Stomach (tissue), 19 donors: ENCODE measurements around the gene MRPS15. TPM values are rescaled to one million over a fixed set of nuclear protein-coding genes. Genes with fewer than 3 reads are reported as not detected.

Source experiments
- DNase-seq, 2 donors: peaks; one replicate each; pipeline versions ENCODE4 v3.0.0 to v3.0.0-alpha.2; 2013 to 2019
- H3K27ac ChIP-seq, 5 donors: fragments of 200-600 bp in 4 of 5; sonication (generic) in 4 of 5; one replicate each; pipeline ENCODE4 v1.5.1; 2013 to 2019; ENCODE audit warnings: mild to moderate bottlenecking in 1 of 5, moderate library complexity in 1 of 5
- H3K27me3 ChIP-seq, 3 donors: fragments of 200-600 bp; sonication (generic); one replicate each; pipeline ENCODE4 v1.5.1; 2017 to 2019; ENCODE audit warnings: mixed run types in 1 of 3
- H3K36me3 ChIP-seq, 4 donors: fragments of 200-600 bp; sonication (generic); 1 replicate in 3 of 4; 2 replicates in 1 of 4; pipeline ENCODE4 v1.5.1; 2016 to 2019
- H3K4me1 ChIP-seq, 4 donors: fragments of 200-600 bp; sonication (generic); one replicate each; pipeline ENCODE4 v1.5.1; 2016 to 2019
- H3K4me3 ChIP-seq, 4 donors: fragments of 200-600 bp; sonication (generic) in 3 of 4; one replicate each; pipeline ENCODE4 v1.5.1; 2016 to 2019; ENCODE audit warnings: mild to moderate bottlenecking in 1 of 4
- H3K9me3 ChIP-seq, 4 donors: fragments of 200-600 bp; sonication (generic); one replicate each; pipeline ENCODE4 v1.5.1; 2016 to 2019
- CTCF ChIP-seq, 7 experiments: fragments of 450-650 bp in 4 of 7; fragments of 200-600 bp in 3 of 7; sonication (generic) in 3 of 7; IDR thresholded peaks; one replicate each; pipeline ENCODE4 v1.5.1; 2016 to 2019; ENCODE audit warnings: antibody characterized with exemption in 7 of 7, control low read depth in 2 of 7, mild to moderate bottlenecking in 1 of 7
- EP300 ChIP-seq: sonication (generic); formaldehyde crosslinking; IDR thresholded peaks from one replicate; pipeline ENCODE4 v1.6.1; 2017; ENCODE audit warnings: antibody characterized with exemption
- POLR2A ChIP-seq, 4 donors: fragments of 450-650 bp; IDR thresholded peaks; one replicate each; pipeline ENCODE4 v1.6.1; 2016; ENCODE audit warnings: antibody characterized with exemption in 4 of 4, control low read depth in 2 of 4, mild to moderate bottlenecking in 1 of 4, moderate library complexity in 1 of 4
- POLR2AphosphoS5 ChIP-seq, 3 donors: sonication (generic); formaldehyde crosslinking; IDR thresholded peaks; one replicate each; pipeline ENCODE4 v1.6.1; 2016; ENCODE audit warnings: antibody characterized with exemption in 3 of 3
- WGBS, 5 donors: extraction: QIAGEN DNeasy Blood & Tissue Kit in 3 of 5; methylation state at CpG; one replicate each; pipeline versions ENCODE4 v1.1.5 to v1.1.7; 2013 to 2018; 5-methylcytosine and 5-hydroxymethylcytosine counted together
- intact Hi-C: fragments of 100-400 bp; cut with DNase I; formaldehyde crosslinking; loops from one replicate; pipeline ENCODE4 v1.15.1; 2023; ENCODE audit warnings: low total_unique reads
- long read RNA-seq, 10 donors: transcript quantifications; one replicate each; lab custom pipeline, GENCODE V29; 2026
- polyA plus RNA-seq, 3 donors: library from polyadenylated mRNA; stranded (reverse); fragments of 200-250 nt; gene quantifications; one replicate each; pipeline ENCODE4 v1.2.3, GENCODE V29; 2013
- total RNA-seq, 5 donors: library from RNA; depleted of rRNA; stranded (reverse); fragments of >200 nt; gene quantifications; one replicate each; pipeline versions ENCODE4 v1.1.0 to v1.2.3, GENCODE V29; 2014 to 2016
- donor health status: healthy with polysubstance abuse.
- donor health status: Bipolar disorder and iron deficiency.
- donor health status: healthy.

MRPS15 gene
- total RNA-seq, result 100 to 1,000 TPM in 1 of 5 donors, 10 to 100 TPM in 4; 21.9 to 110 (median 33.8) TPM
- polyA plus RNA-seq, result 100 to 1,000 TPM; 152 to 163 (median 161) TPM
- long read RNA-seq, donor 1, transcript MRPS15-201 (8 exons, 1,006 nt), result minor isoform, 8 of 38 reads
- long read RNA-seq, donor 1, transcript MRPS15-203 (2 exons, 533 nt), result major isoform, 30 of 38 reads
- long read RNA-seq, donor 1, partial matches to known transcripts, result 0 of 38 reads
- long read RNA-seq, donor 1, other reads (novel, unspliced or antisense), result 0 of 38 reads
- long read RNA-seq, donor 2, transcript MRPS15-203 (2 exons, 533 nt), result major isoform, 20 of 38 reads
- long read RNA-seq, donor 2, transcript MRPS15-201 (8 exons, 1,006 nt), result minor isoform, 15 of 38 reads
- long read RNA-seq, donor 2, partial matches to known transcripts, result 0 of 38 reads
- long read RNA-seq, donor 2, other reads (novel, unspliced or antisense), result 0 of 38 reads
- long read RNA-seq, donor 3, transcript MRPS15-203 (2 exons, 533 nt), result major isoform, 32 of 52 reads
- long read RNA-seq, donor 3, transcript MRPS15-201 (8 exons, 1,006 nt), result minor isoform, 18 of 52 reads
- long read RNA-seq, donor 3, partial matches to known transcripts, result 0 of 52 reads
- long read RNA-seq, donor 3, other reads (novel, unspliced or antisense), result 0 of 52 reads
- long read RNA-seq, donor 4, transcript MRPS15-203 (2 exons, 533 nt), result major isoform, 6 of 7 reads
- long read RNA-seq, donor 4, partial matches to known transcripts, result 0 of 7 reads
- long read RNA-seq, donor 4, other reads (novel, unspliced or antisense), result 0 of 7 reads
- long read RNA-seq, donor 5, transcript MRPS15-201 (8 exons, 1,006 nt), result minor isoform, 16 of 43 reads
- long read RNA-seq, donor 5, transcript MRPS15-203 (2 exons, 533 nt), result major isoform, 22 of 43 reads
- long read RNA-seq, donor 5, partial matches to known transcripts, result 5 of 43 reads
- long read RNA-seq, donor 5, other reads (novel, unspliced or antisense), result 0 of 43 reads
- long read RNA-seq, donor 6, result 0 reads
- long read RNA-seq, donor 7, transcript MRPS15-203 (2 exons, 533 nt), result major isoform, 28 of 49 reads
- long read RNA-seq, donor 7, transcript MRPS15-201 (8 exons, 1,006 nt), result minor isoform, 19 of 49 reads
- long read RNA-seq, donor 7, partial matches to known transcripts, result 0 of 49 reads
- long read RNA-seq, donor 7, other reads (novel, unspliced or antisense), result 0 of 49 reads
- long read RNA-seq, donor 8, transcript MRPS15-203 (2 exons, 533 nt), result major isoform, 46 of 72 reads
- long read RNA-seq, donor 8, transcript MRPS15-201 (8 exons, 1,006 nt), result minor isoform, 25 of 72 reads
- long read RNA-seq, donor 8, partial matches to known transcripts, result 0 of 72 reads
- long read RNA-seq, donor 8, other reads (novel, unspliced or antisense), result 0 of 72 reads
- long read RNA-seq, donor 9, transcript MRPS15-203 (2 exons, 533 nt), result major isoform, 36 of 60 reads
- long read RNA-seq, donor 9, transcript MRPS15-204 (3 exons, 2,127 nt), result minor isoform, 5 of 60 reads
- long read RNA-seq, donor 9, transcript MRPS15-201 (8 exons, 1,006 nt), result minor isoform, 19 of 60 reads
- long read RNA-seq, donor 9, partial matches to known transcripts, result 0 of 60 reads
- long read RNA-seq, donor 9, other reads (novel, unspliced or antisense), result 0 of 60 reads
- long read RNA-seq, donor 10, transcript MRPS15-201 (8 exons, 1,006 nt), result minor isoform, 7 of 20 reads
- long read RNA-seq, donor 10, transcript MRPS15-203 (2 exons, 533 nt), result major isoform, 13 of 20 reads
- long read RNA-seq, donor 10, partial matches to known transcripts, result 0 of 20 reads
- long read RNA-seq, donor 10, other reads (novel, unspliced or antisense), result 0 of 20 reads

DNA sequence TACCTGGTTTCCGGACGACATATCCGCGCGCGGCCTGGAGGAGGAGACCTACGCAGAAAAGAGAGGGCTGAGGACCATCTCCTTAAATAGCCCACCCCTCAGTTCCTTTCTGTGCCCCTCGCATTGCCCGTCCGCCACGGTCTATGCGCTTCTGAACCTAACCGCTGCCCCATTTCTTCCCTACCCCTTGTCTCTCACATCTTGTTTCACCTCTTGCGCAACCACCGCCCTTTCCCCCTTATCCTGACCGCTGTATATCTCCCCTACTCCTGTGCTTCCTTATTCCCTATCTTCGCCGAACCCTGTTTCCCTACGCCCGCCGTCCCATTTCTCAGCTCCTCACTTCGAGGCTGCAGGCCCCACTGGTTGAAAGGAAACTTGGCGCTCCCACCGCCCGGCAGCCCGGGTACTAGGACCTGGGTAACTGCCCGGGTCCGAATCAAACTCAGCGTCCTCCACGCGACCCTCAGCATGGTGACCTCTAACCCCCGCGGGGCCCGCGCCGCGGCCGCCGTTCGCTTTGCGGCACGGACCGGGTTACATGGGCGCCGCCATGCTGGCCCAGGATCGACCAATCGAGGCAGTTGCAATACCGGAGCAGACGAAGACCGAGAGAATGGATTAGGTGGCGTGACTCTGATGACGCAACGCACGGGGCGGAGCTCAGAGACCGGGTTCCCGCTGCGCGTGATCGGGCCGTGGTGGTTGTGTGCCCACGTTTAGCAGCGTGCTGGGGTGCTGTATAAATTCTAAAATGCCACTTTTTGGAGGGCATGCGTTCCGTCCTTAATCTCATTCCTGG lies at the start of gene MRPS15:
MRPS15 (minus strand) TSS at position 582 of the 802 bp plus-strand sequence; CDS start at position 473, 109 bp downstream.
- peak within 1 kb of the TSS; percentile 87 to 95 (median 92) for H3K27ac ChIP-seq
- peak; percentile 96 to 98 for DNase-seq
- H3K9me3 ChIP-seq, result no peaks in the 10 kb centered on the region
- WGBS, 5 donors, result 0 to 1% (median 1%) methylated on average over 50 to 65 of the region's 65 CpGs
- intact Hi-C loops, result no loop called here
- peak; percentile 91 to 95 (median 93) for TF ChIP-seq POLR2AphosphoS5 (IDR thresholded peaks at IDR 0.05)
- no peak for TF ChIP-seq CTCF (IDR thresholded peaks at IDR 0.05)
- TF ChIP-seq EP300, result no peak
- peak in 1 of 4 donors; percentile 7 for TF ChIP-seq POLR2A (IDR thresholded peaks at IDR 0.05)
- H3K36me3 ChIP-seq, result peaks cover 19 to 35% (median 33%) of the 10 kb centered on the region in 4 donors
- peak within 1 kb of the TSS; percentile 70 to 99 (median 92) for H3K4me3 ChIP-seq
- H3K4me1 ChIP-seq, result peaks cover 8 to 31% (median 23%) of the 10 kb centered on the region in 4 donors
- no peaks in the 10 kb centered on the region for H3K27me3 ChIP-seq

- intact Hi-C loops, result no loop called here
- no peak overlapping the region for H3K27ac ChIP-seq
These were observed 48.7 kb upstream of the MRPS15 start for GRCh38 chr1:36512842-36513241.

More at GRCh38 chr1:36512842-36513241, 48.7 kb upstream of the MRPS15 start:
- Histone ChIP-seq H3K36me3 (no peaks in the 10 kb centered on the region), H3K4me3 (no peak overlapping the region), H3K27me3 (peaks cover 0 to 62% (median 0%) of the 10 kb centered on the region in 3 donors), H3K4me1 (no peaks in the 10 kb centered on the region), H3K9me3 (no peaks in the 10 kb centered on the region)
- TF ChIP-seq POLR2AphosphoS5 (IDR thresholded peaks at IDR 0.05), result no peak
- no peak for TF ChIP-seq EP300
- TF ChIP-seq POLR2A (IDR thresholded peaks at IDR 0.05), result no peak
- no peak for TF ChIP-seq CTCF (IDR thresholded peaks at IDR 0.05)
- no peak for DNase-seq
- 42 to 63% (median 48%) methylated on average over 1 of the region's 1 CpG for WGBS, 5 donors
